ENCODE data around the gene GSS.

DNA sequence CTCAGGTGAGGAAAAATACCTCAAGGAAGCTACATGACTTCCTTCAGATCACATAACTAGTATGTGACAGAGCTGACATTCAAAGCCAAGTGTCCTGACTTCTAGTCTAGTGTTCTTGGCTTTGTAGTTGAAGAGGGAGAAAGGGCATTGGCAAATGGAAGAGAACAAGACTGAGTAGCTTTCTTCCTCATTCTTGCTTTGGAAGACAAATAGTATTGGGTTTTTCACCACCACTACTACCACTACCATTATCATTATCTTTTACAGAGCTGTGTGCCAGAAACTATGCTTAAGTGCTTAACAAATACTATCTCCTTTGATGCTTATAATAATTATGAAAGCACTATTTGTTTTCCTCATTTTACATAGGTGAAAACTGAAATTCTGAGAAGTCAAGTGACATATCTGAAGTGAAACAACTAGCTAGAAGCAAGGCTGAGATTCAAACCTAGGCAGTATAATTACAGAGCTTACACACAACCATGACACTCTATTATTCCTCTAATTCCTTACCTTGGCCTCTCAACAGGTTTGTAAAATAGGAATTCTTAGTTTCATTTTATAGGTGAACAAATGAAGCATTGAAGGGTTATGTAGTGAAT, 72.4 kb downstream of the GSS start:
- TF ChIP-seq JUND (IDR thresholded peaks at IDR 0.05; ENCODE audit: low read length) (no peak), CEBPB (IDR thresholded peaks at IDR 0.05; ENCODE audit: low read depth, low read length) (no peak), TCF12 (IDR thresholded peaks at IDR 0.05; ENCODE audit: low read depth, low read length) (no peak), POLR2A (IDR thresholded peaks at IDR 0.05; ENCODE audit: control extremely low read depth in 1 of 2, low read depth in 2 of 2, low read length in 2 of 2) (no peak), TEAD4 (IDR thresholded peaks at IDR 0.05; ENCODE audit: low read depth, low read length) (no peak)
- TF ChIP-seq, protein P1, sequence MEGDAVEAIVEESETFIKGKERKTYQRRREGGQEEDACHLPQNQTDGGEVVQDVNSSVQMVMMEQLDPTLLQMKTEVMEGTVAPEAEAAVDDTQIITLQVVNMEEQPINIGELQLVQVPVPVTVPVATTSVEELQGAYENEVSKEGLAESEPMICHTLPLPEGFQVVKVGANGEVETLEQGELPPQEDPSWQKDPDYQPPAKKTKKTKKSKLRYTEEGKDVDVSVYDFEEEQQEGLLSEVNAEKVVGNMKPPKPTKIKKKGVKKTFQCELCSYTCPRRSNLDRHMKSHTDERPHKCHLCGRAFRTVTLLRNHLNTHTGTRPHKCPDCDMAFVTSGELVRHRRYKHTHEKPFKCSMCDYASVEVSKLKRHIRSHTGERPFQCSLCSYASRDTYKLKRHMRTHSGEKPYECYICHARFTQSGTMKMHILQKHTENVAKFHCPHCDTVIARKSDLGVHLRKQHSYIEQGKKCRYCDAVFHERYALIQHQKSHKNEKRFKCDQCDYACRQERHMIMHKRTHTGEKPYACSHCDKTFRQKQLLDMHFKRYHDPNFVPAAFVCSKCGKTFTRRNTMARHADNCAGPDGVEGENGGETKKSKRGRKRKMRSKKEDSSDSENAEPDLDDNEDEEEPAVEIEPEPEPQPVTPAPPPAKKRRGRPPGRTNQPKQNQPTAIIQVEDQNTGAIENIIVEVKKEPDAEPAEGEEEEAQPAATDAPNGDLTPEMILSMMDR (IDR thresholded peaks at IDR 0.05; ENCODE audit: control extremely low read depth in 1 of 3, insufficient read depth in 1 of 3, low read depth in 1 of 3, low read length in 3 of 3): no peak

Data from H1 (cell line).